HuH-7.5 (cell line): ENCODE measurements around the gene SOCS3.
"Not testable (repeated sequence)": the region's sequence is repeated elsewhere in the genome, so short reads cannot be mapped to it uniquely, and the experiment has no call there.

Experiments used
- DNase-seq: peaks from one replicate; pipeline ENCODE4 v3.0.0; 2011; ENCODE audit warnings: low spot score

Gene SOCS3

DNA sequence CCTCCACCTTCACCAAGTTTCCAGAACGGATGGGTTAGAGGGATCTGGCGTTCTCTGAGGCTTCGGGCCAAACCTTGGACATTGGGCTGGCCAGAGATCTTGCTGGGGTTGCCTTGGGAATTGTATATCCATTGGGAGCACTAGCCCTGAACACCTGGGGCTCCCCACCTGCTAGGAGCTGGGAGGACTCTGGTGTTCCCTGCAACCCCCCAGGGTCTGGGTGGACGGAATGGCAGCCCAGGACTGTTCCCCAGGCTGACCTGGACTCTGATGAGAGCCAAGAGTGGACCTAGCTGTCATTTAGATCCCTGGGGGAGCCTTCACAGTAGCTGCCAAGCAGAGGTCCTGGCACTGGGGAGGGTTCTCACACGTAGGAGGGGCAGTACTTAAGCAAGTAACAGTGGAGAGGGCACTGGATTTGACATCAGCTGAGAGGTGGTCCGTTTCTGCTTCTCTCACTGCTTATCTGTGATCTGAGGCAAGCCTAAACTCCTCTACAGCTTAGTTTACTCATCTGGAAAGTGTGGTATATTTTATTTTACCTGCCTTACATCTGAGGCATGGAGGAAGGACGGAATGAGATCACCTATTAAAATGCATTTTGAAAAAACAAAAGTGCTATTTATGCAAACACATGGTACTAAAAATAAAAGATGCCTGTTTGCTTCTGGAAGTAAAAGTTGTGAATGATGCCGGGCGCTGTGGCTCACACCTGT, 11.7 kb downstream of the SOCS3 start:
- DNase-seq: no peak

DNA sequence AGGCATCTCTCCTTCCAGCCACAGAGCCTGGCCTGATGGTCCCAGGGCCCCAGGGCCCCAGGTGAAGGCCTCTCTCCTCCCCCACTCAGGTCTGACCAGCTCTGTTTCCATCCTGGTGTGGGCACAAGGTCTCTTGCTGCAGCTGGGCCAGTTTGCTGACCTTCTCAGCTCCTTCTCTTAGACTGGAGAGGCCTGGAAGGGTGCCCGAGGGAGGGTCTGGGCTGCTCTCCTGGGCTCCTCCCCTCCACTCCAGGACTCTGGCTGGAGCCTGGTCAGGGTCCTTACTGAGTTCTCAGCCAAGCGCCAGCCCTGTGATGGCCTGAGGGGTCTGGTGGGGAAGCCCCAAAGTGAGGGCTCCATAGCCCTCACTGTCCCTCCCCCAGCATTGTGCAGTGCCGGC, 12.4 kb downstream of the SOCS3 start:
- DNase-seq: no peak

DNA sequence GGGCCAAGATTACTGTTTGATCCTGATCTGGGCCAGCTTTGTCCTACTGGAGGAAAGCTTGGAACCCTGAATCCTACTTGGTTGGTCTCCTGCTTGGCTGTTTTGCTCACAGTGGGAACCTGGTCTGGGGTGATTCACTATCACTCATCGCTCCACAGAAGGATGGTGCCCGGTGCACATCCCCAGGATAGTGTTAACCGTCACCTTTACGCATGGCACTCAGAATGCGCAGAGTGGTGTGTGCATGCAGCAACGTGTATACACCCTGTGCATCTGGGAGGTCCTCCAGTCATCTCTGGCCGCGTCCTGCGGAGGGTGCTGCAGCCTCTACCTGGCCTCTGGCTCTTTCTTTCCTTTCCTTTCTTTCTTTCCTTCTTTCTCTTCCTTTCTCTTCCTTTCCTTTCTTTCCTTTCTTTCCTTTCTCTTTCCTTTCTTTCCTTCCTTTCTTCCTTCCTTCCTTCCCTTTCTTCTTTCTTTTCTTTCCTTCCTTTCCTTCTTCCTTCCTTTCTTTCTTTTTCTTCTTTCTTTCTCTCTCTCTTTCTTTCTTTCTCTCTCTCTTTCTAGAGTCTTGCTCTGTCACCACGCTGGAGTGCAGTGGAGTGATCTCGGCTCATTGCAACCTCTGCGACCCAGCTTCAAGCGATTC, 13.1 kb downstream of the SOCS3 start:
- no peak for DNase-seq

DNA sequence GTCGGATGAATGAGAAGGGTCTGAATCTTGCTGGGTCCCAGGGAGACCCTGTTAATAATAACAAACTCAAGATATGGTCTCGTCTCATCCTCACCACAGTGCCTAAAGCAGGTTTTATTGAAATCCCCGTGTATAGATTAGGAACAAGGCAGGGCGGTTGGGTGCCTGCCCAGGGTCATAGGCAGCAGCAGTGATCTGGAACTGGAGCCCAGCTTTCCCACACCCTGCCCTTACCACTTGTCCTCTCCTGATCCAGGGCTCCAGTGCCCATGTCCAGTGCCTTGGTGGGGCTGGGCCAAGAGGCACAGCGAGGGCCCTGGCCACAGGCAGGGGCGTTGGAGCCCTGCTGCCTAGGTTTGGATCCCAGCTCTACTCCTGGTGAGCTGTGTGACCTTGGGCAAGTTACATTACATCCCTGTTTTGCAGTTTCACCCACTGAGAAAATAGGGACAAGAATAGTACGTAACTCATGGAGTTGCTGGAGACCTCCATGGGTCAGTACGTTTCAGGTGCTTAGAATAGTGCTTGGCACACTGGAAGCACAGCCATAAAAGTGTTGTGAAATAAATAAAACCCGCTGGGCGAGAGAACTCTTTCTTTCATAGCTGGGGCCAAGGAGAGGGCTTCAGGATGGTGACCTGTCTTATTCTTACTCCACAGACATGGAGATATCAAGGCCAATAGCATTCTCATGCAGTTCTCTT, 13.9 kb downstream of the SOCS3 start:
- DNase-seq: no peak

DNA sequence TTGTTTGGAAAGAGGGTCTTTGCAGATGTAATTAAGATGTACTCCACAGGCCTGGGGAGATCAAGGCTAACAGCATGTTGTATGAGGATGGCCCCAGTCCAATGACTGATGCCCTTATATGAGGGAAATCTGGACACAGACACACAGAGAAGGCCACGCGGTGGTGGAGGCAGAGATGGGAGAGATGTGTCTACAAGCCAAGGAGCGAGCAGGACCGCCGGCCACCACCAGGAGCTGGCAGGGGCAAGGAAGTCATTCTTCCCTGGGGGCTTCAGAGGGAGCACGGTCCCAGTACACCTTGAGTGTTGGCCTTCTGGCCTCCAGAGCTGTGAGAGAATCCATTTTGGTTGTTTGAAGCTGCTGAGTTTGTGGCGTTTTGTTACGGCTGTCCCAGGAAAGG, 14.7 kb downstream of the SOCS3 start:
- DNase-seq: no peak

DNA sequence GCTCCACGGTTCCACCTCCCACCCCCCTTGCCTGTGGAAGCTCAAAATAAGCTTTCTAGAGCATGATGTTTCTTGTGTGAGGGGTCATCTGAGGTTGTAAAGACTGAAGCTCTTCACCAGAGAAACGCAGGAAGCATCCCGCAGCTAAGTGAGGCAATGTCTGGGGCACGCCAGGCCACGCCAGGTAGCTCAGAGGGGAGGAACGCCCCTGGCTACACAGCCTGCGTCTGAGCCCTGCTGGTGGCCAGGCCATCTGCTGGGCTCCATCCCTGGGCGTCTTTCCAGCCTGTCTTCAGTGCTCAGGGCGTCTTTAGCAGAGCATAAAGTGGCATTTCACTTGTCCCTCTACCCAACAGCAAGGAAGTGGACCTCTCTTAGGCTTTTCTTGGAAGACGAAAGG, 15.2 kb downstream of the SOCS3 start:
- no peak for DNase-seq

DNA sequence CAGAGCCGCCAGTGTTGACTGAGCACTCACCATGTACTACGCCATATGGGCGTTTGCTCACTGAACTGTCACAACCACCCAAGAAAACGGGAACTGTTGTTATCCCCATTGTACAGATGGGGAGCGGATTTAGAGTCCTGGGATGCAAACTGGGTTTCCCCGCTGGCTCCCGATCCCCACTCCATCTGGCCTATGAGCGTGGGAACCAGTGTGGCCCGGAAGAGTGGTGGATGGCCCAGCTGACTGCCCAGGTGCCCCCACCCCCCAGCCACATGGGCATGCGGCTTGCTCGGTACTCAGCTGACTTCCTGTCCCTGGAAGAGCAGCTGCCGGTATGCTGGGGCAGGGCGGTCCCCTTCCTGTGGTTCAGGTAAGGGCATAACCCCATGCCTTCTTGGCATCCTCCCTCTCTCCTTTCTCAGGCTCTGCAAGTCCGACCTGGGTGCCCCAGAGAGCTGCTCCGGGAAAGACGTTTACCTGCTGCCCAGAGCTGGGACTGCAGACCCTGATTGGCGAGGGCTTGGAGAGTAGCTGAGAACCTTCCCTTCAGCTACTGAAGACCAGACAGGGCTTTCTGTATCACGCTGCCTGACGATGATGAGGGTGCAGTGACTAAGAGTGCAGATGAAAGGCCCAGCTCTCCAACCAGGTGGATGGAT, 16.2 kb downstream of the SOCS3 start:
- DNase-seq: no peak

DNA sequence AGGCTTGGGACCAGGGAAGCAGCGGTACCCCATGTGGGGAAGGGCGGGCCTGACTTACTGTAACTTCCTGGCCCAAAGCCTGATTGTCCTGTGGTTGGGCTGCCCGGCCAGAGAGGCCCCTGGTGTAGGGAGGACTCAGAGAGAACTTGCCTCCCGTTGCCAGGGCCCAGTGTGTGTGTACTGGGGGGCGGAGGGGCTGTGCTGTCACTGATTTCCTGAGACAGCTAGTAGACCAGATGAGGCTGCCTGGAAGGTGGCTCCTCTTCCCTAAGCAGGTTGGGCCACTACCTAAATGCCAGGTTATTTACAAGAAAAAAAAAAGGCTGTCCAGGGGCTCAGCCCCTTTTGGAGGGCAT, 16.7 kb downstream of the SOCS3 start:
- DNase-seq: no peak

DNA sequence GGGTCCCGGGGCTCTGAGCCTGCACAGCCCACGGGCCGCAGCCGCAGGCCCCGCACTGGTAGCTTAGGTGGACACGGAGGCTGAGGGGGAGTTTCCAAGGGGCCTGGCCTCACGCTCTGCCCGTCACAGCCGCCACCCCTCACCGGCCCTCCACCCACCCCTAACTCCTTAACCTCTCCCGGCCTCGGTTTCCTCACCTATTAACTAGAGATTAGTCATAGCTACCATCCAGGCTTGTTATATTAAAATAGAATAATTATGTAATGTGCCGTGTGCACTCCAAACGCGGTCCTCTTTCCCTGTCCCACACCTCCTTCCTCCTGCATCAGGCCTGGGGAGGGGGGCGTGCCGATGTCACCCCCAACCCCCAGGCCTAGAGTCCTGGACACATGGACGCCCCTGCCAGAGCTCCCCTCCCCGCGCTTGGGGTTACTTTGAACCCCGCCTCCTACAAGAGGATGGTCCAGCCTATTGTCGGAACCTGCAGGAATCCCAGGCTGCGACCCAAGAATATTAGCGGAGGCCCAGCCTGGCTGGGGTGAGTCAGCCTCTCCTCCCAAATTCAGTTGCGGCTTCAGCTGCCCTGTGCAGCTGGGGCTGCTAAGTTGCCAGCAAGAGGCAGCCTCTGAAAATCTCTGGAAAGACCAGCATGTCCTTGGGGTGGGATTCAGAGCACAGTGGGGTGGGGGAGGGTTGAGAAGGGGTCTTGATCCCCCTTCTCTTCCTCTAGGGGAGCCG, 17.3 kb downstream of the SOCS3 start:
- DNase-seq: no peak

DNA sequence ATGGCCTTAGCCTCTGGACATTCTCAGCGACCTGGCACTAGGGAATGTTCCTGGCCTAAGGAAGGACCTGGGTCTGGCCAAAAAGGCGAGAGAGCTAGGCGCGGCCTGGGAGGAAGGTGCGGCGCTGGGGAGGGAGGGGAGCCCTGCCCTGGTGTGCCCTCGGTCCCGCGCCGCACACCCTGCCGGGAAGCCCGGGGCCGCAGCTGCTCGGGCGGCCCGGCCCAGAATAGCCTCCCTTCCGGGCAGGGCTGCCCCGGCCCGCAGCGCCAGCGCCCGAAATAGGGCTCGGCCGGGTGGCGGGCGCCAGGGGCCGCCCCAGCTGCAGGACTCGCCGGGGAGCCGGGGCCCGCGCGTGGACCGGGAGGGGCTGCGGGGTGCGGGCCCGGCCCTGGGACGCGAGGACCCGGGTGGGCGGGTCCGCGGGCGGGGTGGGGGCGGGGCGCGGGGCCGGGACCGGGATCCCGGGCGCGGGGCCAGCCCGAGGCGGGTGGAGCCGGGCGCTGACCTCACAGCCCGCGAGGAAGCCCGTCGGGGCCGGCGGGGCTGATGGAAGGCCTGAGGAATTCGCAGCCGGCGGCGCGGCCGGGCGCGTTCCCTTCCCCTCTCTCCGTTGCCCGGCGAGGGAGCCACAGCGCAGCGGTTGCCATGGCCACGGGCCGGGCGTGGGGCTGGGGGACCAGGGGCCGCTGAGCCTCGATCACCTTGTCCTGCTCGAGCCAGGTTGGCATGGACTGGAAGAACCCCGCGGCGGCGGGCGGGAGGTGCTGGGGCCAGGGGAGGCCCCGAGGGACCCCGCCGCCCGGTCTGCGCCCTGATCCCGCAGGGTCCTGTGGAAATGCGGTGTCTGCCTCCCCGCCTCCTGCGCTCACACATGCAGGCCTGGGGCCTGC, 18.1 kb downstream of the SOCS3 start:
- peak; percentile 71 for DNase-seq

DNA sequence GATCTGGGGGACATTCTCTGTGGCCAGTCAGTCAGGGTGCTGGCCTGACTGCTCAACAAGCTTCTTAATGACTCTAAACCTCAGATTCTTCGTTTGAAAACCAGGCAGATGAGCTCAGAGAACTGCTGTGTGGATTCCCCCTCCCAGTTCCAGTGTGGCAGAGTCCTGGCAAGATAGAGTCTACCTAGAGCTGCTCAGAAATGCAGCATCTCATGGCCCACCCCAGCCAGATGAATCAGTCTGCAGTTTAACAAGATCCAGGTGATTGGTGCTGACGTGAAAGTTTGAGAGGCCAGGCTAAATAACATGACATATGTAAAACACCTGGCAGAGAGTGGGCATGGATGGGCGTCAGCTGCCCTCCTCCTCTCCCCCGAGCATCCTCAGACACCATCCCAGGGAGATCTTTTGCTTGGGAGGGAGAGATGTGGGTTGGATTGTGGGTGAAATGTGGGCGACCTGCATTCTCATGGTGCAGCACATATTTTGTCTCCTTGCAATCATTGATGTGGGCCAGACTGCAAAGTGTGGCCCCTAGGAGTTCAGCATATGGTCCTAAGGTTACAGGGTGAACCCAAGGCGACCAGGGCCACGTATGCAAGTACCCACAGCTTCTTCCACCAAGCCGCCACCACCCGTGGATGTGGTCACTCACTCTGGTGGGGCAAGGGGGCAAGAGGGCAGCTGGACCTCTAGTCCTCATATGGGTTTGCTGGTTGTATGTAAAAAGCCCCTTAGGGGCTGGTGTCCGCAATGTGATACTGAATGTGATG, 19.5 kb downstream of the SOCS3 start:
- no peak for DNase-seq

DNA sequence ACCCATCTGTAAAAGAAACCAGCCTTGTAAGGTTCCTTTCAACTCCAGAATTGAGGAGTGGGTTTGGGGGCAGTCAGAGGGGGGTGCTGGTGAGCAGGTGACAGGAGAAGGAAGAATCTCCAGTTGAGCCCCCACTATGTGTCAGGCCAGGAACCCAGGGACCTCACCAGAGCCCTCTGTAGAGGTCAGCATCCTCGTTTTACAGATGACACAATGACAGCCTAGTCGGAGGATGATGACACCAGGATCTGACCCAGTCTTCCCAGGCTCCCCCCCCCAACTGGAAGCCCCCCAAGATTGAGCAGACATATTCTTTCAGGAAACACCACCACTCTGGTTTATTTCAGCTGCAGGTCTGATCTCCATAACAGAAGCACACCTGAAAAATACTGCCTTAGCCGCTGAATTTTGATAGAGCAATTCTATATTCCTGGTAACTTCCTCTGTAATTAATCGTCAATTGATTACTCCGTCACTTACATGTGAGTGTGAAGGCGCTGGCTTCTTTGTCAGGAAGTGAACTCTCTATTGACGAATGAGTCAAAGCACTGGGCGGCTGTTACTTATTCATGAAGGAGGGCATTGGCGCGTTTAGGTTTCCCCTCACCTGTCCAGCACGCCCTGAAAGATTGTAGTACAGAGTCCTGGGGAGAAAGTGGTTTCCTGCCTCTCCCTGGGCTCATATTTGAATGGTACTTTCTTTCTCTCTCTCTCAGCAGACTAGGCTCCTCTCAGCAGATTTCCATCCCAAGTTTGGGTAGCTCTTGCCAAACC, 21.2 kb downstream of the SOCS3 start:
- DNase-seq: no peak

DNA sequence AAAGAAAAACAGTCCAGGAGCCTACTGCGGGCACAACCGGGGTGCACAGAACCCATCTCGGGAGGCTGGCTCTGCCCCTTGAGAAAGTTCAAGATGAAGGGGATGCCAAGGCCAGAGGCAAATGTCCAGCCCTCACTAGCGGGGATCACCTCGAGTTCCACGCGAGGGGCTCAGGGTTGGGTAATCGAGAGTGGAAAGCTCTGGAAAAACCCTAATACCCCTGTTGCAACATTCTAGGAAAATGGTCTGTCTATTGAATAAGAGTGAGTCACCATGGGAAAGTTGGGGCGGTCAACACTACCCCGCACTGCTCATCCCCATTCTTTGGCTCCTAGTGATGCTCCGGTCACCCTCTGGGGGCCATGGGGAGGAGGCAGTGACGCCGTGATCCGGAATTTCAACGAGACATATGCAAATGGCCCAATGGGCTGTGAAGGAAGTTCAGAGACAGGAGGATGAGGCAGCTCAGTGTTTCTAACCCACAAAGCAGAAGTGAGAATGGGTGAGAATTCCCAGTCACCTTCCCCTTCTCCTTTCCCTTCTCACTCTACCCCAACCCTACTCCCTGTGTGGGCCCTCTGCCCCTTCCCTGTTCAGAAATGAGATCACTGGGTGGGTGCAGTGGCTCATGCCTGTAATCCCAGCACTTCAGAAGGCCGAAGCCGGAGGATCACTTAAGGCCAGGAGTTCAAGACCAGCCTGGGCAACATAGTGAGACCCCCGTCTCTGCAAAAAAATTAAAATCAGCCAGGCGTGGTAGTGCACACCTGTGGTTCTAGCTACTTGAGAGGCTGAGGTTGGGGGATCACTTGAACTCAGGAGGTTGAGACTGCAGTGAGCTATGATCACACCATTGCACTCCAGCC, 22.4 kb downstream of the SOCS3 start:
- DNase-seq: no peak

DNA sequence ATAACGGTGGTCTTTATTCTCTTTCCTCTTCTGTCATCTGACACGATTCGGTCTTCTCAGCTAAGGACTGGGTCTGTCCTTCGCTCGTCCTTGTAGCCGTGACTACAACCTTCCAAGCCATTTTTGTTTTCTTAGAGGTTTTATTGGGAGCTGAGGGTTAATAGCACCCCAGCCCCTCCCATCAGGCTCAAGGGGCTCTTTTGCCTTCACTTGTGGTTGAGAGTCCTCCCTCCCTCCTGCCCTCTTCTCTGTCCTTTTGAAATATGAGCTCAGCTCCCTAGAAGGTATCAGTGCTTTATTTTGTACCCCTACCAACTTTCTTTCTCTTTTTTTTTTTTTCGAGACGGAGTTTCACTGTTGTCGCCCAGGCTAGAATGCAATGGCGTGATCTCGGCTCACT, 24.7 kb downstream of the SOCS3 start:
- DNase-seq: no peak

DNA sequence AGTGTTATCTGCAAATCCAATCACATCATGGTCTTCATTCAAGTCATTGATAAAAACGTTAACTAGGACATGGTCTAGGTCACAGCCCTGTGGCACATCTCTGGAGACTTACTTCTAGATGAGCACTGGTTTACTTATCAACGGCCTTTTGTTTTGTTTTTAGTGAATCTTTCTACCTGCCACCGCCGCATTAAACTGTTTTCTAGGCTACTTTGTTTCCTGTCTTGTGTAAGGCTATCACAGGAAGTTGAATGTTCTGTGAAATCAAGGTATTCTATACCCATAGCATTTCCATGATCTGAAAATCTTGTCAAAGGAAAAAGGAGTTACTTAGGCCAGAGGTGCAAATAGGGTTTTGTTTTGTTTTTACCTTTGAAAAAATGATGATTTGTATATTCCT, 26.9 kb downstream of the SOCS3 start:
- DNase-seq: no peak

DNA sequence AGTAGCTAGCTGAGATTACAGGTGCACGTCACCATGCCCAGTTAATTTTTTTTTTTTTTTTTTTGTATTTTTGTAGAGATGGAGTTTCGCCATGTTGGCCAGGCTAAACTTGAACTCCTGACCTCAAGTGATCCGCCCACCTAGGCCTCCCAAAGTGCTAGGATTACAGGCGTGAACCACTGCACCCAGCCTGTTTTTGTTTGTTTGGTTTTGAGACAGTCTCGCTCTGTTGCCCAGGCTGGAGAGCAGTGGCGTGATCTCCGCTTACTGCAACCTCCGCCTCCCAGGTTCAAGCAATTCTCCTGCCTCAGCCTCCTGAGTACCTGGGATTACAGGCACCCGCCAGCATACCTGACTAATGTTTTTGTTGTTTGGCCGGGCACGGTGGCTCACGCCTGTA, 28.5 kb downstream of the SOCS3 start:
- DNase-seq: not testable (repeated sequence)

DNA sequence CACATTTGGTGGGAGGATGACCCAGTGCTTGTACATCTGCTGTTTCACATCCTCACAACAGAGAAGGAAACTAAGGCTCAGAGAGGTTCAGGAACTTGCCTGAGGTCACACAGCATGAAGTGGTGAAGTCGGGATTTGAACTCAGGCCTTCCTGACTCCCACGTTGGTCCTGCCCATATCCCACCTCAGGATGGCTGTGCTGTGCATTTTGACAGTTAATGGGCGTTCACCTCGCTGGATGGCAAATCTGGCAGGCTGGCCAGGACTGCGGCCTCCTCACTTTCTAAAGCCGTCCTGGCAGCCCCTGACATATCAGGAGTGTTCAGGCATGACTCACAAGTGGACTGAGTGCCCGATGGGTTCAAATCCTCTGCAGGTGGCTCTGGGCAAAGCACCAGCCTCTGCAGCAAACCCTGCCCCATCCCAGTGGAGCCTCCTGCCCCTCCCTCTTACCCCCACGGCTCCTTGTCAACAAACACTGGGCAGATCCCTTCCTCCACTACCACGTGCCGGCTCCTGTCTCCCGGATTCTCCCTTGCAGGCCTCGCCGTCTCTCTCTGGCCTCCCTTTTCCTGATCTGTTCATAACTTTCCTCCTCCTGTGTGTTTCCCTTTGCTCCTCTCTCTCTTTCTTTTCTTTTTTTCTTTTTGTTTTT, 29.2 kb downstream of the SOCS3 start:
- no peak for DNase-seq
